H9 (cell line): ENCODE results near the gene P2RY12. TPM values are rescaled to one million over a fixed set of nuclear protein-coding genes. Genes with fewer than 3 reads are reported as not detected.

Experiments used
- DNase-seq: peaks from one replicate; pipeline ENCODE4 v3.0.0-alpha.2; 2017
- H2AFZ ChIP-seq: one replicate; pipeline ENCODE4 v1.6.1; 2013; ENCODE audit warnings: mild to moderate bottlenecking, low read length, control low read depth, moderate library complexity
- H2AK5ac ChIP-seq: 2 replicates; pipeline ENCODE4 v1.6.1; 2013; ENCODE audit warnings: low read length, control low read depth, mixed read lengths; ENCODE audit not compliant: insufficient read length
- H2BK120ac ChIP-seq: one replicate; pipeline ENCODE4 v1.6.1; 2013; ENCODE audit warnings: low read depth, mild to moderate bottlenecking, low read length, control low read depth, inconsistent platforms; ENCODE audit not compliant: poor library complexity, severe bottlenecking
- H2BK12ac ChIP-seq: 2 replicates; pipeline ENCODE4 v1.6.1; 2013; ENCODE audit warnings: low read length, control low read depth, mixed read lengths, low read depth; ENCODE audit not compliant: insufficient read length
- H2BK15ac ChIP-seq: 2 replicates; pipeline ENCODE4 v1.6.1; 2013; ENCODE audit warnings: low read depth, low read length, control low read depth
- H2BK20ac ChIP-seq: one replicate; pipeline ENCODE4 v1.6.1; 2013; ENCODE audit warnings: low read depth, mild to moderate bottlenecking, low read length, control low read depth, inconsistent platforms; ENCODE audit not compliant: poor library complexity, severe bottlenecking
- H2BK5ac ChIP-seq: 2 replicates; pipeline ENCODE4 v1.6.1; 2013; ENCODE audit warnings: low read length, control low read depth, mixed read lengths; ENCODE audit not compliant: insufficient read length
- H3K14ac ChIP-seq: 2 replicates; pipeline ENCODE4 v1.6.1; 2013; ENCODE audit warnings: low read length, control low read depth; ENCODE audit not compliant: insufficient read depth
- H3K18ac ChIP-seq: 2 replicates; pipeline ENCODE4 v1.6.1; 2013; ENCODE audit warnings: low read depth, mild to moderate bottlenecking, mixed read lengths, low read length, control low read depth; ENCODE audit not compliant: insufficient read length
- H3K23ac ChIP-seq: 2 replicates; pipeline ENCODE4 v1.6.1; 2013; ENCODE audit warnings: low read length, control low read depth, mixed read lengths, low read depth; ENCODE audit not compliant: insufficient read length
- H3K23me2 ChIP-seq: 2 replicates; pipeline ENCODE4 v1.6.1; 2013; ENCODE audit warnings: low read depth, mild to moderate bottlenecking, mixed read lengths, low read length, control low read depth; ENCODE audit not compliant: insufficient read length, poor library complexity, severe bottlenecking
- H3K27ac ChIP-seq: 2 replicates; pipeline ENCODE4 v1.5.1; 2013; ENCODE audit warnings: low read length, control low read depth, mixed read lengths, low read depth; ENCODE audit not compliant: insufficient read length
- H3K27me3 ChIP-seq: 2 replicates; pipeline ENCODE4 v1.6.1; 2013; ENCODE audit warnings: low read length, control low read depth, inconsistent platforms; ENCODE audit not compliant: insufficient read depth
- H3K4ac ChIP-seq: 2 replicates; pipeline ENCODE4 v1.6.1; 2013; ENCODE audit warnings: low read depth, mild to moderate bottlenecking, control low read depth, inconsistent platforms, low read length, moderate library complexity
- H3K4me1 ChIP-seq: 2 replicates; pipeline ENCODE4 v1.6.1; 2013; ENCODE audit warnings: low read length, control low read depth, inconsistent platforms; ENCODE audit not compliant: insufficient read depth
- H3K4me2 ChIP-seq: 2 replicates; pipeline ENCODE4 v1.6.1; 2013; ENCODE audit warnings: low read length, control low read depth, mixed read lengths; ENCODE audit not compliant: insufficient read length, insufficient read depth
- H3K56ac ChIP-seq: 2 replicates; pipeline ENCODE4 v1.6.1; 2013; ENCODE audit warnings: low read depth, mild to moderate bottlenecking, mixed read lengths, low read length, control low read depth; ENCODE audit not compliant: insufficient read length
- H3K79me1 ChIP-seq: 2 replicates; pipeline ENCODE4 v1.6.1; 2013; ENCODE audit warnings: low read depth, mild to moderate bottlenecking, moderate library complexity, low read length, control low read depth, inconsistent platforms; ENCODE audit not compliant: insufficient read depth, poor library complexity, severe bottlenecking
- H3K79me2 ChIP-seq: 2 replicates; pipeline ENCODE4 v1.6.1; 2013; ENCODE audit warnings: low read length, control low read depth, inconsistent platforms; ENCODE audit not compliant: insufficient read depth
- H3K9ac ChIP-seq: 2 replicates; pipeline ENCODE4 v1.6.1; 2013; ENCODE audit warnings: low read length, control low read depth, mixed read lengths; ENCODE audit not compliant: insufficient read length; ENCODE audit errors: extremely low read depth
- H3K9me3 ChIP-seq: one replicate; pipeline ENCODE4 v1.6.1; 2013; ENCODE audit warnings: low read depth, low read length, inconsistent platforms; ENCODE audit not compliant: control insufficient read depth
- H3T11ph ChIP-seq: one replicate; pipeline ENCODE4 v1.6.1; 2013; ENCODE audit warnings: mild to moderate bottlenecking, low read length, control low read depth, inconsistent platforms
- H4K20me1 ChIP-seq: one replicate; pipeline ENCODE4 v1.6.1; 2013; ENCODE audit not compliant: control insufficient read depth, insufficient read length, insufficient read depth
- H4K5ac ChIP-seq: 2 replicates; pipeline ENCODE4 v1.6.1; 2013; ENCODE audit warnings: low read depth, mild to moderate bottlenecking, mixed read lengths, low read length, control low read depth; ENCODE audit not compliant: insufficient read length
- H4K8ac ChIP-seq: replicated peaks from 2 replicates; pipeline ENCODE4 v1.6.1; 2013; ENCODE audit warnings: low read length, control low read depth, mixed read lengths, low read depth; ENCODE audit not compliant: insufficient read length
- H4K91ac ChIP-seq: 2 replicates; pipeline ENCODE4 v1.6.1; 2013; ENCODE audit warnings: low read depth, mild to moderate bottlenecking, moderate library complexity, mixed read lengths, low read length, control low read depth; ENCODE audit not compliant: insufficient read length
- H3K27ac Mint-ChIP-seq, 3 experiments: 2 replicates in 2 of 3; 3 replicates in 1 of 3; pipeline ENCODE4 v1.8.0; 2020 to 2021; ENCODE audit warnings: mixed read lengths in 3 of 3, mild to moderate bottlenecking in 1 of 3, moderate library complexity in 1 of 3
- H3K27me3 Mint-ChIP-seq: 2 replicates; pipeline ENCODE4 v1.8.0; 2021; ENCODE audit warnings: low read depth, mild to moderate bottlenecking, moderate library complexity, mixed read lengths
- H3K36me3 Mint-ChIP-seq, 3 experiments: 2 replicates in 2 of 3; 3 replicates in 1 of 3; pipeline ENCODE4 v1.8.0; 2020 to 2021; ENCODE audit warnings: low read depth in 3 of 3, mixed read lengths in 3 of 3; ENCODE audit not compliant: insufficient read depth in 1 of 3
- H3K4me1 Mint-ChIP-seq, 2 experiments: 2 replicates each; pipeline ENCODE4 v1.8.0; 2020; ENCODE audit warnings: mixed read lengths in 2 of 2
- H3K4me3 Mint-ChIP-seq, 2 experiments: 2 replicates in 1 of 2; 3 replicates in 1 of 2; pipeline ENCODE4 v1.8.0; 2020 to 2021; ENCODE audit warnings: mild to moderate bottlenecking in 2 of 2, mixed read lengths in 2 of 2, moderate library complexity in 1 of 2
- H3K9me3 Mint-ChIP-seq, 2 experiments: 2 replicates in 1 of 2; 3 replicates in 1 of 2; pipeline ENCODE4 v1.8.0; 2020; ENCODE audit warnings: mild to moderate bottlenecking in 2 of 2, mixed read lengths in 2 of 2, moderate library complexity in 1 of 2
- WGBS: extraction: QIAGEN DNeasy Blood & Tissue Kit; methylation state at CpG from one replicate; pipeline ENCODE4 v1.1.7; 2013; ENCODE audit warnings: missing lambda C conversion rate, low lambda C conversion rate, mixed read lengths; ENCODE audit not compliant: insufficient read length; ENCODE audit errors: extremely low coverage; 5-methylcytosine and 5-hydroxymethylcytosine counted together
- total RNA-seq: library from RNA; stranded (reverse); gene quantifications from 2 replicates; pipeline ENCODE4 v1.2.1, GENCODE V29; 2021
- TF ChIP-seq, protein P1 (sequence below): fragments of 200-600 bp; sonication (generic); conservative IDR thresholded peaks from 3 replicates; pipeline ENCODE4 v1.8.0; 2021; ENCODE audit warnings: antibody characterized with exemption, mild to moderate bottlenecking

The P2RY12 gene
- total RNA-seq, 1 experiment from 2014 or later: not detected

DNA sequence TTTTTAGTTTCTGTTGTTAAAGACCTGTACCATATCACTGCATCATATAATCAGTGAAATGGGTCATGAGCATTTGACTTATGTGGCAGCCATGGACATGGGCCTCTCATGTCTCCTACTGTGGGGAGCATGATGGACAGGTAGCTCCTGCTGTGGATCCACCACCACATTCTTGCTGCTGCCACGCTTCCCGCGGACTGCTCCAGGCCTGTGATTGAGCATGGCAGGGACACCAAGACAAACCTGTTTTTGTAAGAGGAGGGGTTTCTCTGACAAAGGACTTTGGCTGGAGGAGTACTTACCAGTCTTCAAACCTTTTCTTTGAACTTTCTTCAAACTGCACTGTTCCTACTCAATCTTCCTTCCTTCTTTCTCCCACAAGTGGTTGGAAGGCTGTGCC is 88.3 kb downstream of the P2RY12 start:
- Histone ChIP-seq H4K20me1 (no peaks in the 10 kb centered on the region), H3K27me3 (no peaks in the 10 kb centered on the region), H4K8ac (no peak overlapping the region), H2BK15ac (no peak overlapping the region), H2AFZ (no peak overlapping the region), H3K4me1 (no peaks in the 10 kb centered on the region), H2BK120ac (no peak overlapping the region), H3K9ac (no peak overlapping the region), H2AK5ac (no peak overlapping the region), H3K79me2 (no peaks in the 10 kb centered on the region), H3K56ac (no peak overlapping the region), H3K18ac (no peak overlapping the region), H4K91ac (no peak overlapping the region), H3K14ac (no peak overlapping the region), H2BK20ac (no peak overlapping the region), H2BK12ac (no peak overlapping the region), H2BK5ac (no peak overlapping the region), H3K23ac (no peak overlapping the region), H3K23me2 (no peaks in the 10 kb centered on the region), H3K9me3 (no peaks in the 10 kb centered on the region), H3K4me2 (no peak overlapping the region), H3K27ac (no peak overlapping the region), H3K79me1 (no peaks in the 10 kb centered on the region), H3T11ph (no peak overlapping the region), H3K4ac (no peak overlapping the region), H4K5ac (no peak overlapping the region)
- WGBS: no CpG with 5 or more reads among the region's 3 CpGs
- H3K27me3 Mint-ChIP-seq: no peaks in the 10 kb centered on the region
- H3K36me3 Mint-ChIP-seq: no peaks in the 10 kb centered on the region
- TF ChIP-seq, protein P1, sequence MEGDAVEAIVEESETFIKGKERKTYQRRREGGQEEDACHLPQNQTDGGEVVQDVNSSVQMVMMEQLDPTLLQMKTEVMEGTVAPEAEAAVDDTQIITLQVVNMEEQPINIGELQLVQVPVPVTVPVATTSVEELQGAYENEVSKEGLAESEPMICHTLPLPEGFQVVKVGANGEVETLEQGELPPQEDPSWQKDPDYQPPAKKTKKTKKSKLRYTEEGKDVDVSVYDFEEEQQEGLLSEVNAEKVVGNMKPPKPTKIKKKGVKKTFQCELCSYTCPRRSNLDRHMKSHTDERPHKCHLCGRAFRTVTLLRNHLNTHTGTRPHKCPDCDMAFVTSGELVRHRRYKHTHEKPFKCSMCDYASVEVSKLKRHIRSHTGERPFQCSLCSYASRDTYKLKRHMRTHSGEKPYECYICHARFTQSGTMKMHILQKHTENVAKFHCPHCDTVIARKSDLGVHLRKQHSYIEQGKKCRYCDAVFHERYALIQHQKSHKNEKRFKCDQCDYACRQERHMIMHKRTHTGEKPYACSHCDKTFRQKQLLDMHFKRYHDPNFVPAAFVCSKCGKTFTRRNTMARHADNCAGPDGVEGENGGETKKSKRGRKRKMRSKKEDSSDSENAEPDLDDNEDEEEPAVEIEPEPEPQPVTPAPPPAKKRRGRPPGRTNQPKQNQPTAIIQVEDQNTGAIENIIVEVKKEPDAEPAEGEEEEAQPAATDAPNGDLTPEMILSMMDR: no peak
- peaks cover 8 to 14% of the 10 kb centered on the region in 2 experiments for H3K4me1 Mint-ChIP-seq
- H3K9me3 Mint-ChIP-seq: no peaks in the 10 kb centered on the region
- H3K27ac Mint-ChIP-seq: peak overlapping the region; percentile 41 to 90 (median 59); a peak in 6 of 7 replicates
- H3K4me3 Mint-ChIP-seq: no peak overlapping the region; a peak in 1 of 5 replicates
- DNase-seq: no peak
